Body of pancreas (tissue), 4 donors: ENCODE measurements around the gene ARMH1. TPM values are rescaled to one million over a fixed set of nuclear protein-coding genes. Genes with fewer than 3 reads are reported as not detected.

Experiments
- ATAC-seq: fragments of 150-250 bp; one replicate; pipeline ENCODE4 v1.9.1; 2016
- DNase-seq, 4 donors: peaks; one replicate each; pipeline ENCODE4 v3.0.0-alpha.2; 2019
- H3K27ac ChIP-seq, 4 donors: fragments of 200-600 bp; sonication (generic); 1 replicate in 3 of 4; 2 replicates in 1 of 4; pipeline versions ENCODE4 v1.5.1 to v1.6.1; 2016 to 2019; ENCODE audit warnings: mild to moderate bottlenecking in 1 of 4, mixed read lengths in 1 of 4, moderate library complexity in 1 of 4
- H3K27me3 ChIP-seq, 2 donors: fragments of 200-600 bp; sonication (generic); one replicate each; pipeline ENCODE4 v1.6.0; 2016; ENCODE audit warnings: mild to moderate bottlenecking in 1 of 2
- H3K36me3 ChIP-seq, 2 donors: fragments of 200-600 bp; sonication (generic); replicated peaks in 1 of 2; 2 replicates each; pipeline ENCODE4 v1.5.1; 2016; ENCODE audit warnings: low read depth in 2 of 2; ENCODE audit not compliant: insufficient read depth in 1 of 2
- H3K4me1 ChIP-seq: fragments of 200-600 bp; sonication (generic); one replicate; pipeline ENCODE4 v1.6.0; 2016
- H3K4me3 ChIP-seq, 2 donors: fragments of 200-600 bp; sonication (generic); 1 replicate in 1 of 2; 2 replicates in 1 of 2; pipeline ENCODE4 v1.5.1; 2016 to 2019
- H3K9me3 ChIP-seq, 3 donors: fragments of 200-600 bp; sonication (generic); 1 replicate in 2 of 3; 2 replicates in 1 of 3; pipeline ENCODE4 v1.5.1; 2016
- POLR2A ChIP-seq, 3 donors: fragments of 450-650 bp; IDR thresholded peaks; one replicate each; pipeline ENCODE4 v1.6.1; 2016; ENCODE audit warnings: antibody characterized with exemption in 3 of 3, mild to moderate bottlenecking in 2 of 3
- WGBS, 2 donors: methylation state at CpG; one replicate each; pipeline ENCODE4 v1.1.5; 2017; 5-methylcytosine and 5-hydroxymethylcytosine counted together
- intact Hi-C: fragments of 100-400 bp; cut with DNase I; formaldehyde crosslinking; loops from one replicate; pipeline ENCODE4 v1.15.1; 2023
- total RNA-seq, 2 donors: library from RNA; depleted of rRNA; stranded (reverse); fragments of >200 nt; gene quantifications; one replicate each; pipeline ENCODE4 v1.1.0, GENCODE V29; 2016
- TF ChIP-seq, protein P1 (sequence below), 7 experiments: fragments of 450-650 bp in 4 of 7; fragments of 200-600 bp in 3 of 7; sonication (generic) in 3 of 7; IDR thresholded peaks; one replicate each; pipeline ENCODE4 v1.5.1; 2016 to 2019; ENCODE audit warnings: antibody characterized with exemption in 7 of 7

The ARMH1 gene
- total RNA-seq, 2 donors from 2014 or later: 1.0 TPM; not detected in 1

DNA sequence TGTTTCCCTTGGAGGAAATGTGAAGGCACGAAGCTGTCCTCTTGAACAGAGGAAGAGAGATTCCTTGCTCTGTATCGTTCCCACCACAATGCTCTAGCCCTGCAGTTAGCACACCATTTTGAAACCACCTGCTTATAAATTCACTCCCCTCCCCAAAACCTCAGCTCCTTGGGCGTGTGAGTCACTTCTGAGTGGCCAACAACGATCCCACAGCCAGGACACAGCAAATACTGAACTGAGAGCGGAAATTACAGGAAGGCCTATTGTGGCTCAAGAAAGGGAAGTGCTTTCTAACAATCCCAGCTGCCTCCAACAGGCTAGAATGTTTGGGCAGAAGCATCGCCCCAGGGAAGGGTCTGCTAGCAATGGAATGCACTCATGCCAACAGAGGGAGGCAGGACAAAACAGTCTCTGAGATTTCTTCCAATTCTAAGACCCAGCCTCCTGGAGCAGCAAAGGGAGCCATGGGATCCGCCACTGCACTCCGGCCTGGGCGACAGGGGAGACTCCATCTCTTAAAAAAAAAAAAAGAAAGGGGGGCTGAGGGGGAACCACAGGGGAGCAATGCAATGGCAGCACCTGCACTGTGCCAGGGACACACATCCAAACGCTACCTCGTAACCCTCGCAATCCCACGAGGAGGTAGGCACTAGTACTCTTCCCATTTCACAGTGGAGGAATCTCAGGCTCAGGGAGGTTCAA, 2.1 kb upstream of the ARMH1 start:
- no peaks in the 10 kb centered on the region for H3K36me3 ChIP-seq
- 73 to 86% methylated on average over 13 of the region's 13 CpGs for WGBS, 2 donors
- no peaks in the 10 kb centered on the region for H3K9me3 ChIP-seq
- peaks cover 37% of the 10 kb centered on the region for H3K4me1 ChIP-seq
- intact Hi-C loops: no loop called here
- peak in 1 of 4 donors; percentile 56 for DNase-seq
- ATAC-seq: no peak
- H3K27ac ChIP-seq: no peak overlapping the region
- no peak overlapping the region for H3K4me3 ChIP-seq
- H3K27me3 ChIP-seq: no peaks in the 10 kb centered on the region
- no peak for TF ChIP-seq POLR2A (IDR thresholded peaks at IDR 0.05)
- TF ChIP-seq, protein P1, sequence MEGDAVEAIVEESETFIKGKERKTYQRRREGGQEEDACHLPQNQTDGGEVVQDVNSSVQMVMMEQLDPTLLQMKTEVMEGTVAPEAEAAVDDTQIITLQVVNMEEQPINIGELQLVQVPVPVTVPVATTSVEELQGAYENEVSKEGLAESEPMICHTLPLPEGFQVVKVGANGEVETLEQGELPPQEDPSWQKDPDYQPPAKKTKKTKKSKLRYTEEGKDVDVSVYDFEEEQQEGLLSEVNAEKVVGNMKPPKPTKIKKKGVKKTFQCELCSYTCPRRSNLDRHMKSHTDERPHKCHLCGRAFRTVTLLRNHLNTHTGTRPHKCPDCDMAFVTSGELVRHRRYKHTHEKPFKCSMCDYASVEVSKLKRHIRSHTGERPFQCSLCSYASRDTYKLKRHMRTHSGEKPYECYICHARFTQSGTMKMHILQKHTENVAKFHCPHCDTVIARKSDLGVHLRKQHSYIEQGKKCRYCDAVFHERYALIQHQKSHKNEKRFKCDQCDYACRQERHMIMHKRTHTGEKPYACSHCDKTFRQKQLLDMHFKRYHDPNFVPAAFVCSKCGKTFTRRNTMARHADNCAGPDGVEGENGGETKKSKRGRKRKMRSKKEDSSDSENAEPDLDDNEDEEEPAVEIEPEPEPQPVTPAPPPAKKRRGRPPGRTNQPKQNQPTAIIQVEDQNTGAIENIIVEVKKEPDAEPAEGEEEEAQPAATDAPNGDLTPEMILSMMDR (IDR thresholded peaks at IDR 0.05): no peak

DNA sequence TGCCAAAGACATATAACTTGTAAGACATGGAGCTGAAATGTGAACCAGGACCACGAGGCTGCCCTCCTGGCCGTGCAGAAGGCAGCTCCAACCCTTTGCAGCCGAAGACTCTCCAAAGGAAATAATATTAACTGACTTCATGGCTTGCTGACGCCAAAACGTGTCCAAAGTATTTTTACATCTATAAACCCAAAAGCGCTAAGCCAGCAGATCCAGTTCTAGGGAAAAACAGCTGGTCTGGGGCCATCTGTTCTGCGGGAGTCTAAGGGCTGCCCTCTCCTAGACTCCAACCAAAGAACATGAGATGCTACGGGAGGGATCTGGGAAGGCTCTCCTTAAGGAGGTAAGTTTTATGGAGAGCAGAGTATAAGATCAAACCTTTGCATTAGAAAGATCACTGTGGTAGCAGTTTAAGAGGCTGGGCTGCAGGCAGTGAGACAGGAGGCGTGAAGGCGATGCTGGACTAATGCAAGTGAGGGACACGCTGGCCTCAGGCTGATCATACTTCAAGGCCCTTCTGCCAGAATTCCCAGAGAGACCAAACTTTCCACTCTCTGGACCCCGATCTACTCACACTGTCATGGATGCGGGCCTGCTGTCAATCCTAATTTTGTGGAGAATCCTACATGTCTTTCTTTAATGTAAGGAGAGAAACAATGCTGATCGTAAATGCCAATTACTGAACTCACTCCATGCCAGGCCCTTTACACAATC, 1.4 kb upstream of the ARMH1 start:
- 74 to 82% methylated on average over 12 to 14 of the region's 14 CpGs for WGBS, 2 donors
- intact Hi-C loops: no loop called here
- H3K9me3 ChIP-seq: no peaks in the 10 kb centered on the region
- H3K36me3 ChIP-seq: no peaks in the 10 kb centered on the region
- DNase-seq (no peak), ATAC-seq (no peak)
- H3K27me3 ChIP-seq: no peaks in the 10 kb centered on the region
- H3K27ac ChIP-seq: peak overlapping the region; percentile 90 to 99 (median 98)
- H3K4me1 ChIP-seq: peaks cover 40% of the 10 kb centered on the region
- TF ChIP-seq POLR2A (IDR thresholded peaks at IDR 0.05): no peak
- TF ChIP-seq, protein P1 (IDR thresholded peaks at IDR 0.05): no peak
- no peak overlapping the region for H3K4me3 ChIP-seq

DNA sequence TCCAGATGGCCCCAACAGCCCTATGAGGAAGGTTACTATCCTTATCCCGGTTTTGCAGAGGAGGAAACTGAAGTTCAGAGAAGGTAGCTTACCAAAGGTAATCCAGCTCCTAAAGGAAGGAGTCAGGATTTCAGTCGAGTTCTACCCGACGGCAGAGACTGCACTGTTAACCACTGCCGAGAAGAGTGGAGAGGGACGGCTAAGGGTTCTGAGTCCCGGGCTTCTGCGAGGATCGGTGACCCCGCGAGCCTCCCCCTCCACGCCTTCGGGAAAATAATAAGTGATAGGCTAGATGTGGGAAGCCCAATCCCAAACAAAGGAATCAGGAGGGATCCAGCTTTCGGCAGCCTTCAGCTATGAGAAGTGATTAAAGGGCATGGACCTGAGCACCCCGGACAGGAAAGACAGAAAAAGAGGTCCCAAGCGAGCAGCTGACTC, 820 bp upstream of the ARMH1 start:
- 0 to 1% methylated on average over 16 of the region's 16 CpGs for WGBS, 2 donors
- H3K27ac ChIP-seq: peak overlapping the region; percentile 90 to 99 (median 98)
- intact Hi-C loops: no loop called here
- DNase-seq (no peak), ATAC-seq (peak; percentile 0)
- H3K27me3 ChIP-seq: no peaks in the 10 kb centered on the region
- H3K36me3 ChIP-seq: no peaks in the 10 kb centered on the region
- peaks cover 40% of the 10 kb centered on the region for H3K4me1 ChIP-seq
- H3K4me3 ChIP-seq: peak overlapping the region; percentile 32 to 57
- TF ChIP-seq POLR2A (IDR thresholded peaks at IDR 0.05): no peak
- TF ChIP-seq, protein P1 (IDR thresholded peaks at IDR 0.05): no peak
- no peaks in the 10 kb centered on the region for H3K9me3 ChIP-seq

DNA sequence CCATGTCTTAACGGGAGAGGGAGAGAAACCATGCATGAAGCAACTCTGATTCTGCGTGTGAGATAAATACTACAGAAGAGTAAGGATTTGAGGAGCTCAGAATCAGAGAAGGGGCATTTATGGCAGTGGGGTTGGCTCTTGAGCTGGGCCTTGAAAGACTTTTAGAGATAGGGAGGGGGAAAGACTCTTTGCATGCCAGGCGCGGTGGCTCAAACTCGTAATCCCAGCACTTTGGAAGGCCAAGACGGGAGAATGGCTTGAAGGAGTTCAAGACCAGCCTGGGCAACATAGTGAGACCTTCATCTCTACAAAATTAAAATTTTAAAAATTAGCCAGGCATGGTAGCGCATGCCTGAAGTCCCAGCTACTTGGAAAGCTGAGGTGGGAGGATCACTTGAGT, 672 bp downstream of the ARMH1 start:
- no peak for DNase-seq
- no peak for ATAC-seq
- H3K36me3 ChIP-seq: no peaks in the 10 kb centered on the region
- H3K27me3 ChIP-seq: no peaks in the 10 kb centered on the region
- intact Hi-C loops: no loop called here
- H3K4me3 ChIP-seq: no peak overlapping the region
- WGBS, 2 donors: 81 to 92% methylated on average over 7 of the region's 7 CpGs
- peak overlapping the region in 2 of 4 donors; percentile 98 to 99 for H3K27ac ChIP-seq
- H3K9me3 ChIP-seq: no peaks in the 10 kb centered on the region
- TF ChIP-seq, protein P1 (IDR thresholded peaks at IDR 0.05): no peak
- TF ChIP-seq POLR2A (IDR thresholded peaks at IDR 0.05): no peak
- H3K4me1 ChIP-seq: peaks cover 40% of the 10 kb centered on the region
